LNCaP clone FGC (cell line): Measurements from ENCODE around the gene ATP5PO.

ENCODE experiments used
- DNase-seq: peaks from one replicate; pipeline ENCODE4 v3.0.0-alpha.2; 2011; ENCODE audit warnings: low read depth
- H3K4me3 ChIP-seq: 2 replicates; pipeline ENCODE4 v1.5.1; 2011; ENCODE audit warnings: mild to moderate bottlenecking, low read depth, low read length, control low read depth
- TF ChIP-seq, protein P1 (sequence below): IDR thresholded peaks from 2 replicates; pipeline ENCODE4 v1.5.1; 2012; ENCODE audit warnings: mild to moderate bottlenecking; ENCODE audit not compliant: control insufficient read depth, insufficient read depth; ENCODE audit errors: extremely low read depth

ATP5PO gene

DNA sequence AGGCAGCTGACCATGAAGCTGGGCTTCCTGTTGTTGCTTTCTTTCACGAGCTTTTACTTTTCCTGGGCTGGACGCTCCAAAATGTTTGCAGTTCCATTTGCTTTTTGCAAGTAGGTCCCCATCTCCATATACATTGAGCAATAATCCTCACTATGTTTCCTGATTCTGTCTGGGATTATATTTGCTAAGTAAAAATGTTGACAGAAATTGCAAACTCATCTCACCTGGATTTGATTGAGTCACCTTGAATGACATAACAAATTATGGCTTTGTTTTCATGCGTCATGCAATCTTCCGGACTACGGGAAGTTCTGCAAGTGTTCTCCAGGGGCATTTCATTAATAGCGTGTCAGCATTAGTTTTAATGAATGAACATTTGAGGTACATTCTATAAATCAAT is 18.9 kb downstream of the ATP5PO start:
- no peak for DNase-seq
- TF ChIP-seq, protein P1, sequence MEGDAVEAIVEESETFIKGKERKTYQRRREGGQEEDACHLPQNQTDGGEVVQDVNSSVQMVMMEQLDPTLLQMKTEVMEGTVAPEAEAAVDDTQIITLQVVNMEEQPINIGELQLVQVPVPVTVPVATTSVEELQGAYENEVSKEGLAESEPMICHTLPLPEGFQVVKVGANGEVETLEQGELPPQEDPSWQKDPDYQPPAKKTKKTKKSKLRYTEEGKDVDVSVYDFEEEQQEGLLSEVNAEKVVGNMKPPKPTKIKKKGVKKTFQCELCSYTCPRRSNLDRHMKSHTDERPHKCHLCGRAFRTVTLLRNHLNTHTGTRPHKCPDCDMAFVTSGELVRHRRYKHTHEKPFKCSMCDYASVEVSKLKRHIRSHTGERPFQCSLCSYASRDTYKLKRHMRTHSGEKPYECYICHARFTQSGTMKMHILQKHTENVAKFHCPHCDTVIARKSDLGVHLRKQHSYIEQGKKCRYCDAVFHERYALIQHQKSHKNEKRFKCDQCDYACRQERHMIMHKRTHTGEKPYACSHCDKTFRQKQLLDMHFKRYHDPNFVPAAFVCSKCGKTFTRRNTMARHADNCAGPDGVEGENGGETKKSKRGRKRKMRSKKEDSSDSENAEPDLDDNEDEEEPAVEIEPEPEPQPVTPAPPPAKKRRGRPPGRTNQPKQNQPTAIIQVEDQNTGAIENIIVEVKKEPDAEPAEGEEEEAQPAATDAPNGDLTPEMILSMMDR: no peak
- H3K4me3 ChIP-seq: no peak overlapping the region

DNA sequence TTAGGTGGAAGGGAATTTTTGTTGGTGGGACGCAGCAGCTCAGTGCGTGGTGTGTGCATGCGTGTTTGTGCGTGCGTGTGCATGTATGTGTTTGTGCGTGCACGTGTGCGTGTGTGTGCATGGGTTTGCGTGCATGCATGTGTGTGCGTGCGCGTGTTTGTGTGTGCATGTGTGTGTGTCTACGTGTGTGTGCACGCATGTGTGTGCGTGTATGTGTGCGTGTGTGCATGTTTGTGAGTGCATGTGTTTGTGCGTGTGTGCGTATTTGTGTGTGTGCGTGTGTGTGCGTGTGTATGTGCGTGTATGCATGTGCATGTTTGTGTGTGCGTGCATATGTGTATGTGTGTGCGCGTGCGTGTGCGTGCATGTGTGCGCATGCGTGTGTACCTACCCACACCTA is 20.2 kb downstream of the ATP5PO start:
- DNase-seq: no peak
- no peak overlapping the region; the same call in 1 of the 2 replicates for H3K4me3 ChIP-seq

DNA sequence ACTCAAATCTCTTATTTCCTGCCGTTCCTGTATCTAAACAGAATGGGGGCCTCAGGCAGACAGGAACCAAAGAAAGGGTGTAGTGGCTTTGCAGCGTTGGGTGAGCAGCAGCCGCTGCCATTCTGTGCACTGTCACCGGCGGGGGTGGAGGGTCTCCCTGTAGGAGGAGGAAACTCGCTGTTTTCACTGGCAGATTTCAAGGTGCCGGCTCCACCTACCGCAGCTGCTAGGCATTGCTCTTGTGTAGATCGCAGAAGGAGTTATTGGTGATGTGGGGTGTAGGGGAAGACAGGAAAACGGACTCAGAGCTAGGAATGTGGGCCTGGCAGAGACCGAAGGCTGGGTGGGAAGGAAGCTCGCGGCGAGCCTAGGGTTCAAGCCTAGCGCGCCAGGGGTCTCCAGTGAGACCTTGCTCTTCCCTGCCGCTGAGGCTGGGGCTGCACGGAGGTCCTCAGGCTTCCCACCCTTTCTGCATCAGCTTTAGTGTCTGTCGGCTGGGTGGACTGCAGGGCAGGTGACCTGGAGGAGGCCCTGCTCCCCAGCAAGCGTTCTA is 20.8 kb downstream of the ATP5PO start:
- TF ChIP-seq, protein P1: peak; percentile 94
- peak overlapping the region; percentile 22; the same call in 1 of the 2 replicates for H3K4me3 ChIP-seq
- peak; percentile 47 for DNase-seq

More for the DNA sequence above, 20.2 kb downstream of the ATP5PO start:
- TF ChIP-seq, protein P1: no peak

DNA sequence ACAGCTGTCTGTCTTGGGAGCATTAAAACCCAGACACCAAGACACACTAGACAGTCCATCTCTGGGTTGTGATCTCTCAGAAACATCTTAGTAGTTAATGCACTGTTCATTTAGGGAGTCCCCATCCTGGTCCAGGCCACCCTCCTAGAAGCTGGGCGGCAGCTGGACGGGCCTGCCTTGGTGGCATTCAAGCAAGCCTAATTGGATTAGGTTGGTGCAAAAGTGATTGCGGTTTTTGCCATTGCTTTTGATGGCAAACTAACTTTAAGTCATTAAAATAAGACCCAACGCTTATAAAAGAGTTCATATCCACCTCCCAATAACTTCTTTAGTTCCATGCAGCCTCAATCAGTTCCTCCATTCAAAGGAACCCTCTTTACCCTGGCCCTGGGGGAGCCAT is 21.7 kb downstream of the ATP5PO start:
- TF ChIP-seq, protein P1: no peak
- H3K4me3 ChIP-seq: no peak overlapping the region
- no peak for DNase-seq

DNA sequence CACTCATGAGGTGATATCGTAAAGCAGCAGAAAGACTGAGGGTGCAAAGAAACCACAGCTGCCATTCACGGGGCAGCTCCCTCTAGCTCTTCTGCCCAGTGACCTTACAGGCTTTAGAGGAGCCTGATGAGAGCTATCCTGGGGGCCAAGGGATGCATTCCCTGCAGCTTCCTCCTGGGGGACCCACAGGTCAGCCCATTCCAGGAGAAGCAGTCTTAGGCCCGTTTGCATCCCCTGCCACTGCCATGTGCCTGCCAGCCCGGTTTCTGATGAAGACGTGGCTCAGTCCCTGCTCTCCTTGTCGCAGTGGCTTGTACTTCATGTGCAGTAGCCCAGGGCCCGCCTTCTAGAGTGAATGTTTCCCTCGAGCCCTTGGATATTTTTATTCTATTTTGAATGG is 22.8 kb downstream of the ATP5PO start:
- H3K4me3 ChIP-seq: no peak overlapping the region
- no peak for DNase-seq
- TF ChIP-seq, protein P1: no peak

DNA sequence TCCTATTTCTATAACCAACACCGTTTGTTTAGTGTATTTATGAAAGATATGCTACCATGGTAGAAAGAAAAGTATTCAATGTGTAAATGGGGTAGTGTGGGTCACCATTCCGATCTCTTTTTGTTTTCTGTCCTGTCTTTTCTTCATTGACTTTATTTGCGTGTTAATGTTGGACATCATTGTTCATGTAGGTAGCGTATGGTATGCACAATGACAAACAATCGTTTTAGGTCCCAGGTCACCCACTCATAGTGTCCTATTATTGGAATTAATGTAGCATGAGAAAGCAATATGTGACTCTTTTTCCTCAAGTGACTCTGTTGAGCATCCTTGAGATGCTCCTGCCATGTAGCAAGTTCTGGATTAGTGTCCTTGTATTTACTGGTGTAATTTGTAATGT is 25.4 kb downstream of the ATP5PO start:
- DNase-seq: no peak
- no peak overlapping the region for H3K4me3 ChIP-seq
- TF ChIP-seq, protein P1: no peak

DNA sequence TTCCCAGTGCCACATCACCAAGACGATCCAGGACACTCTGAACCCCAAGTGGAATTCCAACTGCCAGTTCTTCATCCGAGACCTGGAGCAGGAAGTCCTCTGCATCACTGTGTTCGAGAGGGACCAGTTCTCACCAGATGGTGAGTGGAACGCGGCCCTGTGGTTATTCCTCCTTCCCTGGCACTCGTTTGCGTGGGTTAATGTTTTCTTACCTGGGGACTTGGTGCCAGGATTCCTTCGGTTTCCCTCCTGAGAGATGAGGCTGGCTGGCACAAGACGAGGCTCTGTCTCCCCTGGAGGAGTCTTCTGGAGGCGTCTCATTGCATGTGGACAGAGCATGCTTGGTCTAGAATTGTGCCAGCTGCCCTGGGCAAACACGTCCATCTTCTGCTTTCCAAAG is 29.3 kb downstream of the ATP5PO start:
- no peak for DNase-seq
- TF ChIP-seq, protein P1: no peak
- no peak overlapping the region for H3K4me3 ChIP-seq
